ENCODE data around the gene VAT1.

VAT1 gene

DNA sequence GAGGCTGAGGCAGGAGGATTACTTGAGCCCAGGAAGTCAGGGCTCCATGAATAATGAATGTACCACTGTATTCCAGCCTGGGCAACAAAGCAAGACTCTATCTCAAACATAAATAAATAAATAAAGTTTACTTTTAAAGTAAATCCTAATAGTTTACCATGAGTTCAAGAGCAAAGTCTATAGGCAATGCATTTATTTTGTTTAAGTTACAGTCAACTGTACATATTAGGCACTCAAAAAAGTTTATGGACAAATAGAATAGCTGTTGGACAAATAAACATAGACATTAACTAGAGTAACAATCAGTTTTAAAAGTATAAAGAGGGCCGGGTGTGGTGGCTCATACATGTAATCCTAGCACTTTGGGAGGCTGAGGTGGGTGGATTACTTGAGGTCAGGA, 54.3 kb downstream of the VAT1 start:
- no peak for DNase-seq

Data from NCI-H146 (cell line).